Left forelimb (tissue), 1 donor: Measurements from ENCODE around the gene POLR3E.
"Not testable (repeated sequence)": the region's sequence is repeated elsewhere in the genome, so short reads cannot be mapped to it uniquely, and the experiment has no call there.

Experiments used
- DNase-seq: peaks from one replicate; pipeline ENCODE4 v3.0.0-alpha.2; 2018; ENCODE audit warnings: low spot score

POLR3E gene

DNA sequence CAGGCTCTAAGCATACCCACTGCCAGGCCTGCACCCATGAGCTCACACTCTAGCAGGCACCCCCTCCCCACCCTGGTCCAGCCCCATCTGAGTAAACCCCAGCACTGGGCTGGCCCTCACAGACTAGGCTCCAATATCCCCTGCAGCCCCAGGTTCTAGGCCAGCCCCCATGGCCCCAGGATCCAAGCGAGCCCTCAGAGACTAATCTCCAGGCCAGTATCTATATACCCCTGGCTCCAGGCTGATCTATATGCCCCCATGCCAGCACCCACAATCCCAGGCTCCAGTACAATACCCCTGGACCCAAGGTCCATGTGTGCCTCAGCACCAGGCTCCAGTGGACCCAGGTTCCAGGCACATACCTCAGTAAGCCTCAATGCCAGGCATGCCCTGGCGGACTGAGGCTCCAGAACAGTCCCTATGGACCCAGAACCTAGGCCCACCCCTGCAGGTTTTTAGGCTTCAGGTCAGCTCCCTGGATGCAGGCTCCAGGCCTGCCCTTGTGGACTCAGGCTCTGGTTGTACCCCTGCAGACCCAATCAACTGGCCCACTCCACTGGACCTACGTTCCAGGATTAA is 38.5 kb downstream of the POLR3E start:
- no peak for DNase-seq

GRCh38 chr16:22336581-22336980 is 39.4 kb downstream of the POLR3E start:
- no peak for DNase-seq

- DNase-seq: no peak
Measured at GRCh38 chr16:22337045-22337444, 39.8 kb downstream of the POLR3E start.

DNA sequence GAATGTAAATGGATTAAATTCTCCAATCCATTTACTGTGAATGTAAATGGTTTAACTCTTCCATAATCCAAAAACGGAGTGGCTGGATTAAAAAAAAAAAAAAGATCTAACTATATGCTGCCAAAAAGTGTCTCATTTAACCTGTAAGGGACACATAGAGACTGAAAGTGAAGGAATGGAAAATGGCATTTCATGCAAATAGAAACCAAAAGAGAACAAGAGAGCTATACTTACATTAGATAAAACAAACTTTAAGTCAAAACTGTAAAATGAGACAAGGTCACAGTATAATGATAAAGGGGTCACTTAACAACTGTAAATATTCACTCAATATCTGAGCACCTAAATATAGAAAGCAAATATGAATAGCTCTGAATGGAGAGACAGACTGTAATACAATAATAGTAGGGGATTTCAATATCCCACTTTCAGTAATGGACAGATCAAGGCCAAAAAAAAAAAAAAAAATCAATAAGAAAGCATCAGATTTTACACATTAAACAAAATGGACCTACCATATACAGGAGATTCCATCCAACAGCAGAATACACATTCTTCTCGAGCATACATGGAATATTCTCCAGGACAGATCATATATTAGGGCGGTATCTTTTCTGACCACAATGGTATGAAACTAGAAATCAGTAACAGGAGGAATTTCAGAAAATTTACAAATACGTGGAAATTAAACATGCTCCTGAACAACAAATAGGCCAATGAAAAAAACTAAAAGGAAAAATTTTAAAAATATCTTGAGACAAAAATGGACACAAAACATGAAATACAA is 40.8 kb downstream of the POLR3E start:
- DNase-seq: no peak

DNA sequence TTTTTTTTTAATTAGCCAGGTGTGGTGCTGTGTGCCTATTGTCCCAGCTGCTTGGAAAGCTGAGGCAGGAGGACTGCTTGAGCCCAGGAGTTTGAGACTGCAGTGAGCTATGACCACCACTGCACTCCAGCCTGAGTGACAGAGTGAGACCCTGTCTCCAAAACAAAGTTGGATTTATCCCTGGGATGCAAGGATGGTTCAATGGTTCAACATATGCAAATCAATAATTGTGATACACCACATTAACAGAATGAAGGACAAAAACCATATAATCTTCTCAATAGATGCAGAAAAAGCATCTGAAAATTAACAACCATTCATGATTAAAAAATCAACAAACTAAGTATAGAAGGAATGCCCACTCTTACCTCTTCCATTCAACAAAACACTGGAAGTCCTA is 43.7 kb downstream of the POLR3E start:
- no peak for DNase-seq

DNA sequence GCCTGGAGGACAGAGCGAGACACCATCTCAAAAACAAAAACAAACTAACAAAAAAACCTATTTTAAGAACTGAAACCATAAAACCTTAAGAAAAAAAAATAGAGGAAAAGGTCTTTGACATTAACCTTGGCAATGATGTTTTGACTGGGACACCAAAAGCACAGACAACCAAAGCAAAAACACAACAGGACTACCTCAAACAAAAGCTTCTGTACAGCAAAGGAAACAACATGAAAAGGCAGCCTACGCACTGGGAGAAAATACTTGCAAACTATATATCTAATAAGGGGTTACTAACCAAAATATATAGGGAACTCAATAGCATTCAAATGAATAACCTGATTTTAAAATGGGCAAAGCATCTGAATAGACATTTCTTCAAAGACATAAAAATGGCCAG is 44.9 kb downstream of the POLR3E start:
- no peak for DNase-seq

DNA sequence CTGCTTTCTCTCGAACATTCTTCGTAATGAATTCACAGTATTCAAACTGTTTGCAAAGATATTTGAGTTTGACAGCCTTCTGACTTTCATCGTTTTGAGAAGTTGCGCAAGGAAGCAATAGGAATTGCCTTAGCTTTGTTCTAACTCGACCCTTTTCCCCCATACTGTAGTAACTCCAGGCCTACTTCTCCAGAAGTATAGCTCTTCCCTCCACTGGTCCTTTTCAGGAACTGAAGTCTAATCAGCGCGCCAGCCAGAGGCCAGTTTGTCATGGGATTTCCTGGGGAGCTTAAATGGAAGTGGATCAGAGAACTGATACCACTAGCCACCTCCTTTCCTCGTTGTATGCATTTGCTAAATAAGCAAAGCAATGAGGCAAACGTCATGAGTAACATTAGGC is 49.3 kb downstream of the POLR3E start:
- no peak for DNase-seq

DNA sequence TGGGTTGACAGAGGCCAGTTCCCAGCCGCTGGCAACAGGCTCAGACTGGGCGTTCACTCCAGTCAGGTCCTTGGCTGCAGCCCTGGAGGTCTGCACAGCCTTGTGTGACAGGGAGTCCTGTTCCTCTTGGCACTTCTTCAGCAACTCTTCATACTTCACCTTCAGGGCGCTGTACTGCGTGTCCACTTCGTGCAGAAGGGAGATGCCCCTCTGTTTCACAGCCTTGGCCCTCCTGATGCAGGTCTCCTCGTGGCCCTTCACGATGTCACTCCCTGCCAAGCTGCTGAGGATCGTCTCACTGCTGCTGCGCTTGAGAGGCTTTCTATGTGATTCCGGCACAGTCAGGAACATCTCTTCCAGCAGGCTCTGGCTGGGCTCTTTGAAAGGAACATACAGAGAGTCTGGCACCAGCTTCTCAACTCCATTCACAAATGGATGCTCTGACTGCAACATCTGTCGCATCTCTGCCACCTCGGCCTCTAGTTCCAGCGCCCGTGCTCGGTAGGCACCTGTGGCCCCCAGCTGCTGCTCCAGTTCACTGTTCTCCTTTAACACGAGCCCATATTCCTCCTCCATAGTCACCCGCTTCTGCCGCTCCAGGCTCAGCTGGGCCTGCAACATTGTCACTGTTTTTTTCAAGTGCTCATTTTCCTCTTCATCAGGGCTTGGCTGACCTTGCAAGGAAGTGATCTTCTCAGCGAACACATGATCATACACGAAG is 50.1 kb downstream of the POLR3E start:
- DNase-seq: no peak

GRCh38 chr16:22348291-22348690 is 51.1 kb downstream of the POLR3E start:
- DNase-seq: no peak

GRCh38 chr16:22351017-22351416 is 53.8 kb downstream of the POLR3E start:
- not testable (repeated sequence) for DNase-seq

- DNase-seq: no peak
Measured at GRCh38 chr16:22352140-22352539, 54.9 kb downstream of the POLR3E start.

DNA sequence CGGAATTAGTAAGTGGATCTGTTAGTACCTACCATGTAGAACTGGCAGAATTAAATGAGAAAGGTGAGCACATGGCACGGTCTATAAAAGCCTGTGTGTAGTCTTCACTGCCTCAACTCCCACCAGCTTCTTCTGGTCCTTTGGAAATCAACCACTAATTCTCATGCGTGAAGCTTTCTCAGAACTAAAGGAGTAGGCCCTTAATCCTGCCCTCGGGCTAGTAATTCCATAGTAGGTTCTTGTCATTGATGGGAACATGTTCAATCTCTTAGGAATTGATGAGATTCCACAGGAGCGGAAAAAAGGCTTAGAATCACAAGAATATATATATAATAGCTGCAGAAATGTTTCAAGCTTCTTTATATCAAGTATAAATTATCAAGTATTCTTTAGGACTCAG is 55.5 kb downstream of the POLR3E start:
- no peak for DNase-seq

DNA sequence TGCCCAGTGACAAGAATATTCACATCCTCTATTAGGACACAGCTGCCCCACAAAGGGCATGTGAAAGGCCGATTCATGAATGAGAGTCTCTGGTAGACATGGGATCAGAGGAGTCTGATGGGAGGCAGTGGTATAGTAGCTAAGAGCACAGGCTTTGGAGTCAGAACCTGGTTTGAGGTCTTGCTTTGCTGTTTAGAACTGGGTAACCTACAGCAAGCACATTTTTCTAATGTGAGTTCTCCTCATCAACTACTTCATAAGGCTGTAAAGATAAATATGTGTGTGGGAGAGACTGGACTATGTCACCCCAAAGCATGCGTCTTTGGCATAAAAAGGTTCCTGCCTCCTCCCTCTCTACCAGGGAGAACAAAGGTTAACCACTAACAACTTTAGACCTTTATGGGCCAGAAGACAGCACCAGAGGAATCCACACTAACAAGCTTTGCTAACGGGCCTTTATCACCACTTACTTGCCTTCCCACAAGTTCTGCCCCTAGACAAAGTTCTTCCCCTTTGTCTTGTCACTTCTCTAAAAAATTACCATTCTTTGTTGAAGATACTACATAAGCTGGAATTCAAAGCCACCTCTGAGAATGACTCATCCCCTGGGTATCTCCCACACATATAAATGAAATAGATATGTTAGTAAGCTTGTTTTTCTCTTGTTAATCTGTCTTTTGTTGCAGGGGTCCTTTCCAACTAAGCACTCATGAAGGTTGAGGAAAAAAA is 56.1 kb downstream of the POLR3E start:
- no peak for DNase-seq

DNA sequence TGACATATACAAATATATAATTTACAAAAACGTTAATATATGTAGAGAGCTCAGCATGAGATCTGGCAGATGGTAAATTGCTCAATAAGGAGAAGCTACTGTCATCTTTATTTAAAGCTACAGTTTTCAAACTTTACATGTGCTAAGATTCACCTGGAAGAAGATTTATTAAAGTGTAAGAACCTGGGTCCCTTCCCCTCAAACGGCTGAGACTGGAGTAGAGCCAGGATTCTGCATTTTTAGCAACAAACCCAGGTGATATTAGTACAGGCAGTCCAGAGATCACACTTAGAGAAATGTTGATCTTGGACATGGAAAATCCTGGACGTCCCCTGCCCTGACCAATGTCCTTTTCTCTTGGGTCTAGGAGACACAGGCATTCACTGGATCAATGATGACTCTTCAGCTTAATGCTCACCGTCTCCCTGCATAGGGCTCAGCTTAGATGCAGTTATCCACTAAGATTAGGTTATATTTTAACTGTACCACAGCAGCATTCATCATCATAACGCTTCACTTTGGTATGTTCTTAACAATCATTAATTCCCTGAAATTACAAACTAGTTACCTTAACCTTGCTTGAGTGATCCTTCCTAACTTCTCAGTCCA is 56.8 kb downstream of the POLR3E start:
- no peak for DNase-seq

DNA sequence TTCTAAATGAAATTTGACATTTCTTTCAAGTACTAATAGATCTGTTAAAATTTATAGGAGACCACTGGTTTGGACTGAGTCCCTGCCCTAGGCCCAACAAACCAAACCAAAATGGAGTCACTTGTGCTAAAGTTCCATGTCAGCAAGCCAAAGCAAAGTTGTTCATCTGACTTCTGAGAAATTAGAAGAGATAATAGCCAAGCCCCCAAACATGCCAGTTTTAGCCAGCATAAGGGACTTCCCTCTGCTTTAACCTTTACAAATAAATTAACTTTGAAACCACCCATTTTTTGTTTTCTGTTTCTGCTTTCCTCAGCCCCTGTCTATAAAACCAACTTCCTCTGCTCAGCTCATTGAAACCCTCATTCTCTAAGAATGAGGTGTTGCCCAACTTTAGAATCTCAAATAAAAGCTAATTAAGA is 58.3 kb downstream of the POLR3E start:
- no peak for DNase-seq

DNA sequence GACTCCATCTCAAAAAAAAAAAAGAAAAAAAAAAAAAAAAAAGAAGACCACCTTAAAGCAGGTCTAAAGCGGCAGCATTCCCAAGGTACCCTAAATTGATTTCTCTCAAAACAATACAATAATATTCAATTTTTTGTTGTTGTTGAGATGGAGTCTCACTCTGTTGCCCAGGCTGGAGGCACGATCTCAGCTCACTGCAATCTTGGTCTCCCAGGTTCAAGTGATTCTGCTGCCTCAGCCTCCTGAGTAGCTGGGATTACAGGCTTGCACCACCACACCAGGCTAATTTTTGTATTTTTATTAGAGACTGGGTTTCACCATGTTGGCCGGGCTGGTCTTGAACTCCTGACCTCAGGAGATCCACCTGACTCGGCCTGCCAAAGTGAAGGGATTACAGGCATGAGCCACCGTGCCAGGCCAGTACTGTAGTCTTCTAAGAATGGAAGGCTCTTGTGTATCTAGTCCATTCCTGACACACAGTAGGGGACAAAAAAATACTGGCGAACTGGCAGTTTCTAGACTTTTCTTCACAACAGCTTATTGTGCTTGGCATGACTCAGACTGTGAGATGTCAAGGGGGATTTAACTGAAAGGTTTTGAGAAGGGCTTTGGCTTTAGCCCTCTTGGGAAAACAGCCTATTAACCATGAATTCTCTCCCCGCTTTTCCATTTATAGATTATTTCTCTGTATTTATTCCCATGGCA is 59.9 kb downstream of the POLR3E start:
- DNase-seq: no peak

DNA sequence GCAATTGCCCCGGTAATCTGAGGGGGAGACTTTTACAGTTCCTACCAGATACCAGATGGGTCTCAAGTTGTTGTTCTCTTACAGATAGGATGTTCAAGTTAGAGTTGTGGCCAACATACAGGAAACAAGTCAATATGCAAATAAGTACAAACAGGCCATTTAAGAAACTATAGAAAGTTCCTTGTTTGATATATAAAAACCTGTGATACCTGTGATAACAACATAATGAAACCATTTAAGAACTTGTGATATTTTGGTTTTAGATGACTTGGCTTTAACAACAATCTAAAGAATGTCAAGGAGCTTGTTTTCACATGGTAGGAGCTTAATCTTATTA is 60.4 kb downstream of the POLR3E start:
- DNase-seq: no peak

- DNase-seq: no peak
Measured at GRCh38 chr16:22358000-22358399, 60.8 kb downstream of the POLR3E start.

DNA sequence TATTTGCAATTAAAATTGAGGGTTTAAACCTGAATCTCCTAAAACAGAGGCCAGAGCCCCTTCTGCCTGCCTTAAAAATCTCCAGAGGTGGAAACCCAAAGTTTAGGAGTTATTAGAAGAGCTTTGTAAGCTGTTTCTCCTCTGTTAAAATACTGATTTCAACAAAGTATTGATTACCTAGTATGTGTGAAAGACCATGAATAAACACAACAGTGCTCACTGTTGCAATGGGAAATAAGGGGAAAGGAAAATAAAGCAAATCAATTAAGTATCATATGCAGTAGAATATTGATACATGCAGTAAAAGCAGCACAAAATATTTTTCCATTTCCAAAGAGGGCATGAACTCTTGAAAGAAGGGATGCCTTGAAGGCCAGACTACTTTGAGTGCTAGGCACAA is 62.5 kb downstream of the POLR3E start:
- no peak for DNase-seq

DNA sequence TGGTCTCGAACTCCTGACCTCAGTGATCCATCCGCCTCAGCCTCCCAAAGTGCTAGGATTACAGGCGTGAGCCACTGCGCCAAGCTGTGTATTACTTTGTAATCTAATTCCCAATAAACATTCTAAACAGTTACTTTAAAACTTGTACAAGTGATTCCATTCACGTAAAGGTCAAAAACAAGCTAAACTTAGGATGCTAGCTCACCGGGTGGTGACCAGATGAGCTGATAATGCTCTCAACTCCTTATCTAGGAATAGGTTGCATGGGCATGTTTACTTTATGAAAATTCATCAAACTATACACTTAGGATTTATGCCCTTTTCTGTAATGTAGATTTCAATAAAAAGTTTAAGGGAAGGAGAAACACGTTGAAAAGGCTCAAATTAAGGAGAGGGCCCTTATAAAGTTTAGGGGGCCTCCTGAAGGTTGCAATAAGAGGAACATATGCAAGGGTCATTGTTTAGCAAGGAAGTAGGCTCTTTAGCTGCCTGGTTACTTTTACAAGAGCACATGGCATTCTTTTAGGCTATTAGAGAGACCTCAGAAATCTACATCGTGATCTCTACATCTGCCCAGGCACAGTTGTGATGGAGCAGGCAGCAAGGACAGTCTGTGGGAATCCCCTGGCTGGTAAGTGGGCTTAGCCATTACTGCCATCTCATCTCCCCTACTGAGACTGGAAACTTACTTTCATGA is 63.9 kb downstream of the POLR3E start:
- no peak for DNase-seq

DNA sequence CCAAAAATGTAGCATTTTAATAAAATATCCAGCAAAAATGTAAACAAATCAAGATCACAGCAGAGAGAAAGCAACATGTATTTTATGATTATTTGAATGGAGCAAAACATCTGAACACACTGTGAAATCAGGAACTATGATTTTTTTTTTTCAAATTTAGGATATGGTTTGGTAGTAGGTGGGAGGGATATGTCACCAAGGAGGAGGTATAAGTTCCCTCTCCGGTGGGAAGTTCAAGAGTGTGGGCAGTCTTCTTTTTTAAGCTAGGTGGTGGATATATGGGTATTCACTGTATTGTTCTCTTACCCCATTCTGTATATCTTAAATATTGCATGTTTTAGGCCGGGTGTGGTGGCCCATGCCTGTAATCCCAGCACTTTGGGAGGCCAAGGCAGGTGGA is 67.0 kb downstream of the POLR3E start:
- DNase-seq: no peak
